WTC11 (cell line): ENCODE results near the gene RBM20. TPM values are rescaled to one million over a fixed set of nuclear protein-coding genes. Genes with fewer than 3 reads are reported as not detected.

Source experiments
- ATAC-seq: fragments of 200-7000 bp; cut with Tn5 transposase; 2 replicates; pipeline ENCODE4 v1.10.0; 2021; ENCODE audit warnings: mild to moderate bottlenecking, moderate library complexity
- CTCF ChIA-PET: fragments of 300-600 bp; sonication (Branson Sonifier 250); formaldehyde crosslinking; loops from one replicate; lab custom pipeline; 2021; ENCODE audit warnings: antibody characterized with exemption; lab: Charles Lee
- POLR2A ChIA-PET: fragments of 350-600 bp; sonication (Branson Sonifier 250); formaldehyde crosslinking; loops from one replicate; lab custom pipeline; 2021; ENCODE audit warnings: antibody characterized with exemption; lab: Charles Lee
- DNase-seq: peaks from one replicate; pipeline ENCODE4 v3.0.0; 2021; ENCODE audit warnings: low spot score
- H3K27ac Mint-ChIP-seq: 2 replicates; pipeline ENCODE4 v1.8.0; 2021; ENCODE audit warnings: mixed read lengths
- H3K27me3 Mint-ChIP-seq: 2 replicates; pipeline ENCODE4 v1.8.0; 2021; ENCODE audit warnings: low read depth, mild to moderate bottlenecking, moderate library complexity, mixed read lengths
- H3K36me3 Mint-ChIP-seq: 2 replicates; pipeline ENCODE4 v1.8.0; 2021; ENCODE audit warnings: mixed read lengths
- H3K4me1 Mint-ChIP-seq: 2 replicates; pipeline ENCODE4 v1.8.0; 2022; ENCODE audit warnings: mixed read lengths
- H3K4me3 Mint-ChIP-seq: 2 replicates; pipeline ENCODE4 v1.8.0; 2021; ENCODE audit warnings: mild to moderate bottlenecking, moderate library complexity, mixed read lengths
- H3K9me3 Mint-ChIP-seq: 2 replicates; pipeline ENCODE4 v1.8.0; 2021; ENCODE audit warnings: mixed read lengths
- E2F1 ChIP-seq: sonication (generic); formaldehyde crosslinking; IDR thresholded peaks from 2 replicates; pipeline ENCODE4 v1.8.0; 2022; ENCODE audit warnings: mild to moderate bottlenecking, missing genetic modification reagents
- E2F5 ChIP-seq: sonication (generic); formaldehyde crosslinking; IDR thresholded peaks from 2 replicates; pipeline ENCODE4 v1.8.1; 2022; ENCODE audit warnings: mild to moderate bottlenecking, moderate library complexity, missing genetic modification reagents
- ELF4 ChIP-seq: sonication (generic); formaldehyde crosslinking; IDR thresholded peaks from 2 replicates; pipeline ENCODE4 v1.8.1; 2022; ENCODE audit warnings: low read depth, mild to moderate bottlenecking, moderate library complexity, missing genetic modification reagents
- ESRRA ChIP-seq: sonication (generic); formaldehyde crosslinking; IDR thresholded peaks from 2 replicates; pipeline ENCODE4 v1.8.1; 2022; ENCODE audit warnings: mild to moderate bottlenecking, missing genetic modification reagents, borderline replicate concordance
- JAZF1 ChIP-seq: fragments of 250-450 bp; sonication (Bioruptor Pico); IDR thresholded peaks from 2 replicates; pipeline ENCODE4 v1.9.0; 2021; ENCODE audit warnings: moderate library complexity, mild to moderate bottlenecking, inconsistent platforms
- NFATC4 ChIP-seq: fragments of 250-450 bp; sonication (Bioruptor Pico); IDR thresholded peaks from 2 replicates; pipeline ENCODE4 v1.9.0; 2021; ENCODE audit warnings: mild to moderate bottlenecking
- NFYB ChIP-seq: sonication (generic); formaldehyde crosslinking; conservative IDR thresholded peaks from 2 replicates; pipeline ENCODE4 v1.8.0; 2022; ENCODE audit warnings: low read depth, missing genetic modification reagents
- NR1H2 ChIP-seq: sonication (generic); formaldehyde crosslinking; IDR thresholded peaks from 2 replicates; pipeline ENCODE4 v1.9.0; 2021; ENCODE audit warnings: mild to moderate bottlenecking, moderate library complexity, missing genetic modification reagents
- SMAD3 ChIP-seq: sonication (generic); formaldehyde crosslinking; IDR thresholded peaks from 2 replicates; pipeline ENCODE4 v1.8.0; 2022; ENCODE audit warnings: missing genetic modification reagents, mild to moderate bottlenecking, borderline replicate concordance
- SOX15 ChIP-seq: fragments of 250-450 bp; sonication (Bioruptor Pico); IDR thresholded peaks from 2 replicates; pipeline ENCODE4 v1.9.0; 2021; ENCODE audit warnings: mild to moderate bottlenecking
- TP53 ChIP-seq: sonication (generic); formaldehyde crosslinking; IDR thresholded peaks from 2 replicates; pipeline ENCODE4 v1.8.1; 2023; ENCODE audit warnings: mild to moderate bottlenecking, missing genetic modification reagents
- ZNF232 ChIP-seq: sonication (generic); formaldehyde crosslinking; IDR thresholded peaks from 2 replicates; pipeline ENCODE4 v1.8.0; 2022; ENCODE audit warnings: mild to moderate bottlenecking, missing genetic modification reagents
- ZNF423 ChIP-seq: fragments of 250-450 bp; sonication (Bioruptor Pico); IDR thresholded peaks from 2 replicates; pipeline ENCODE4 v2.1.2; 2022; ENCODE audit warnings: mild to moderate bottlenecking, moderate library complexity
- total RNA-seq: library from RNA; stranded (reverse); gene quantifications from 3 replicates; pipeline ENCODE4 v1.2.3, GENCODE V29; 2021
- TF ChIP-seq, protein P1 (sequence below): sonication (generic); formaldehyde crosslinking; IDR thresholded peaks from 2 replicates; pipeline ENCODE4 v1.8.1; 2023; ENCODE audit warnings: mild to moderate bottlenecking, missing genetic modification reagents
- TF ChIP-seq, protein P2 (sequence below): sonication (generic); formaldehyde crosslinking; IDR thresholded peaks from 2 replicates; pipeline ENCODE4 v1.8.1; 2022; ENCODE audit warnings: low read depth, missing genetic modification reagents, borderline replicate concordance

The RBM20 gene
- total RNA-seq, 1 experiment from 2014 or later, result 0.52 TPM

- TF ChIP-seq ZNF423 (CRISPR knock-in tag), result no peak
- TF ChIP-seq, protein P1, sequence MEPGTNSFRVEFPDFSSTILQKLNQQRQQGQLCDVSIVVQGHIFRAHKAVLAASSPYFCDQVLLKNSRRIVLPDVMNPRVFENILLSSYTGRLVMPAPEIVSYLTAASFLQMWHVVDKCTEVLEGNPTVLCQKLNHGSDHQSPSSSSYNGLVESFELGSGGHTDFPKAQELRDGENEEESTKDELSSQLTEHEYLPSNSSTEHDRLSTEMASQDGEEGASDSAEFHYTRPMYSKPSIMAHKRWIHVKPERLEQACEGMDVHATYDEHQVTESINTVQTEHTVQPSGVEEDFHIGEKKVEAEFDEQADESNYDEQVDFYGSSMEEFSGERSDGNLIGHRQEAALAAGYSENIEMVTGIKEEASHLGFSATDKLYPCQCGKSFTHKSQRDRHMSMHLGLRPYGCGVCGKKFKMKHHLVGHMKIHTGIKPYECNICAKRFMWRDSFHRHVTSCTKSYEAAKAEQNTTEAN (CRISPR knock-in tag), result no peak
- TF ChIP-seq, protein P2, sequence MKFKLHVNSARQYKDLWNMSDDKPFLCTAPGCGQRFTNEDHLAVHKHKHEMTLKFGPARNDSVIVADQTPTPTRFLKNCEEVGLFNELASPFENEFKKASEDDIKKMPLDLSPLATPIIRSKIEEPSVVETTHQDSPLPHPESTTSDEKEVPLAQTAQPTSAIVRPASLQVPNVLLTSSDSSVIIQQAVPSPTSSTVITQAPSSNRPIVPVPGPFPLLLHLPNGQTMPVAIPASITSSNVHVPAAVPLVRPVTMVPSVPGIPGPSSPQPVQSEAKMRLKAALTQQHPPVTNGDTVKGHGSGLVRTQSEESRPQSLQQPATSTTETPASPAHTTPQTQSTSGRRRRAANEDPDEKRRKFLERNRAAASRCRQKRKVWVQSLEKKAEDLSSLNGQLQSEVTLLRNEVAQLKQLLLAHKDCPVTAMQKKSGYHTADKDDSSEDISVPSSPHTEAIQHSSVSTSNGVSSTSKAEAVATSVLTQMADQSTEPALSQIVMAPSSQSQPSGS (CRISPR knock-in tag), result no peak
- TF ChIP-seq SMAD3 (CRISPR knock-in tag), result no peak
- TF ChIP-seq ZNF232, result no peak
- no peak for TF ChIP-seq NFYB (CRISPR knock-in tag)
- TF ChIP-seq E2F1 (CRISPR knock-in tag), result no peak
- TF ChIP-seq JAZF1 (CRISPR knock-in tag), result no peak
- no peak for TF ChIP-seq TP53 (CRISPR knock-in tag)
- no peak for TF ChIP-seq E2F5 (CRISPR knock-in tag)
- no peak for TF ChIP-seq ESRRA (CRISPR knock-in tag)
Observed at GRCh38 chr10:110802090-110802489, 158.0 kb downstream of the RBM20 start (continued).

DNA sequence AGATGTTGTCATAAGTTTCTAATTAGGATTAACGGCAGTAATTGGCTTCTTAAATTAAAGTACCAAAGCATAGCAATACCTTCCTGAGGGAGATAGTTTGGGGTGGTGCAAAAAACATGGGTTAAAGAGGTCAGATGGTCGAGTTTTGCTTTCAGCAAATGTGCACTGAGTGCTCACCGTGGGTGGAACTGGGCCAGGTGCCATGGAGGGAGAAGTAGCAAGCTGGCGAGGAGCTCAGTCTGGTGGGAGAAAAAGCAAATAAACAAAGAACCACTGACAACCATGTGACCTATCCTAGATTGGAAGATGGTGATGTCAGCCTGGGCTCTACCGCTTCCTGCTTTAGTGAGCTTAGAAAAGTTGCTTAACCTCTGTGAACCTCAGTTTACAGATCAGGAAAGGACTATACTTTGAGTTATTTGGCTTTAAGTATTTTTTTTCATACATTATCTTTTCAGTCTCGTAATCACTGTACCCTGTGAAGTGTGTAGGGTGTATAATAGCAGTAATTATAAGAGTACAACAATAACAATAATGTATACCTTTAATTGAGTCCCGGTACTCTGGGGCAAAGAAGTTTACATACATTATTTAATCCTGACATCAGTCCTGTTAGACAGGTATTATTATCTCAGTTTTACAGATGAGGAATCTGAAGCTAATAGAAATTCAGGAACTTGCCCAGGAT is 158.6 kb downstream of the RBM20 start:
- no peak for ATAC-seq
- H3K36me3 Mint-ChIP-seq, result no peaks in the 10 kb centered on the region
- no peak for DNase-seq
- POLR2A ChIA-PET, result interaction anchor here (1.0 to 1.4 kb wide), 2 partner anchors 69 to 117 kb away, joined by 3 read pairs; partner anchors contain the start of genes BBIP1 and SHOC2
- no peak overlapping the region for H3K27ac Mint-ChIP-seq
- no peaks in the 10 kb centered on the region for H3K9me3 Mint-ChIP-seq
- peaks cover 3% of the 10 kb centered on the region for H3K4me1 Mint-ChIP-seq
- TF ChIP-seq SOX15 (CRISPR knock-in tag), result no peak
- TF ChIP-seq, all 79 proteins: peak for 0
- H3K4me3 Mint-ChIP-seq, result no peak overlapping the region
- H3K27me3 Mint-ChIP-seq, result no peaks in the 10 kb centered on the region; the same call in 1 of the 2 replicates
- CTCF ChIA-PET, result interaction anchor here (0.5 to 1.9 kb wide), 3 partner anchors 9 to 91 kb away, joined by 3 to 25 read pairs (median 12); no protein-coding TSS in a partner anchor

- Mint-ChIP-seq H3K36me3 (no peaks in the 10 kb centered on the region), H3K9me3 (no peaks in the 10 kb centered on the region), H3K4me1 (peaks cover 3% of the 10 kb centered on the region), H3K4me3 (no peak overlapping the region), H3K27me3 (no peaks in the 10 kb centered on the region; the same call in 1 of the 2 replicates), H3K27ac (no peak overlapping the region)
- POLR2A ChIA-PET, result interaction anchor here (1.0 to 1.7 kb wide), 4 partner anchors 68 to 116 kb away, joined by 3 to 9 read pairs (median 4); partner anchors contain the start of genes BBIP1, PDCD4 and SHOC2
- no peak for ATAC-seq
- DNase-seq, result no peak
- no peak for TF ChIP-seq NFYB (CRISPR knock-in tag)
- TF ChIP-seq ELF4 (CRISPR knock-in tag), result no peak
- TF ChIP-seq NR1H2 (CRISPR knock-in tag), result no peak
- no peak for TF ChIP-seq SOX15 (CRISPR knock-in tag)
- no peak for TF ChIP-seq NFATC4 (CRISPR knock-in tag)
- no peak for TF ChIP-seq TP53 (CRISPR knock-in tag)
- CTCF ChIA-PET, result interaction anchor here (0.5 to 1.9 kb wide), 23 partner anchors 10 to 1105 kb away, joined by 3 to 25 read pairs (median 4); partner anchors contain the start of genes BBIP1, PDCD4 and SHOC2
Observed at GRCh38 chr10:110803239-110803749, 159.2 kb downstream of the RBM20 start.
